ENCODE results near the gene ZFP1. TPM values are rescaled to one million over a fixed set of nuclear protein-coding genes. Genes with fewer than 3 reads are reported as not detected.

Gene ZFP1
- total RNA-seq, 2 experiments from 2014 or later = 23.9 to 25.0 TPM

DNA sequence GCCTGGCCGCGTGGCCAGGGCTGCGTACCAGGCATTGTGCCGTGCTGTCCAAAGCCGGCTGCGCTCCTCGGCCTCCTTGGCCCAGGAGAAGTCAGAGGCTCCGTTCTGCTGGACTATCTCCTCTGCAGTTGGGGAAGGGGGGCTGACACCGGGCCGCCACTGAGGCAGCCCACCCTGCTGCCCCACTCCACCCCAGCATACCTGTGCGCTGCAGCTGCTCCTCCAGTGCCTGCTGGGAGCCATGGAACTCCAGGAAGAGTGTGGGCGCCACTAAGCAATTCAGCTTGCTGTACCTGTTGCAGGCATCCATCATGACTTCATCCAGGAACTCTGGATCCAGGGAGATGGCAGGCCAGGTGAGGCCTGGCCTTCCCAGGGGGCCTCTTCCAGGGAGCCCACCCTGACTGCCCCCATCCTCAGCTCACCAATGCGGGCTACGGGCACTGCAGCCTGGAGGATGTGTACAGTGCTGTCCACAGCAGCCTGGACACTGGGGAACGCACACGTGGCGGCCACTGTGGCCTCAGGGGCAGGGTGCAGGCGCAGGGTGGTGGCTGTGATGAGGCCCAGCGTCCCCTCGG is 34.7 kb upstream of the ZFP1 start:
- DNase-seq (ENCODE audit: low spot score) = no peak
- Histone ChIP-seq H2AFZ (ENCODE audit: low read length) (no peak overlapping the region), H3K9me2 (ENCODE audit: insufficient read depth, low read length) (no peaks in the 10 kb centered on the region), H3K4me2 (ENCODE audit: low read length) (no peak overlapping the region), H4K20me1 (ENCODE audit: insufficient read depth, low read length) (no peaks in the 10 kb centered on the region), H3K27ac (ENCODE audit: low read depth, low read length, poor library complexity, severe bottlenecking) (no peak overlapping the region), H3K4me1 (ENCODE audit: insufficient read depth, low read length, poor library complexity, severe bottlenecking) (peaks cover 33% of the 10 kb centered on the region), H3K4me3 (ENCODE audit: low read depth, low read length, poor library complexity, severe bottlenecking) (no peak overlapping the region), H3K79me2 (ENCODE audit: insufficient read depth, low read depth, low read length) (no peaks in the 10 kb centered on the region), H3K36me3 (ENCODE audit: insufficient read depth, low read length) (no peaks in the 10 kb centered on the region), H3K9me3 (ENCODE audit: low read length) (no peaks in the 10 kb centered on the region)
- CTCF ChIA-PET (ENCODE audit: unreplicated experiment) = no interaction called here
- POLR2A ChIA-PET = interaction anchor here (1.1 kb wide), 1 partner anchor 117 kb away, joined by 6 read pairs; no protein-coding TSS in a partner anchor
- no TSS peak for BruUV-seq (replicated peaks)
- TF ChIP-seq, protein P1, sequence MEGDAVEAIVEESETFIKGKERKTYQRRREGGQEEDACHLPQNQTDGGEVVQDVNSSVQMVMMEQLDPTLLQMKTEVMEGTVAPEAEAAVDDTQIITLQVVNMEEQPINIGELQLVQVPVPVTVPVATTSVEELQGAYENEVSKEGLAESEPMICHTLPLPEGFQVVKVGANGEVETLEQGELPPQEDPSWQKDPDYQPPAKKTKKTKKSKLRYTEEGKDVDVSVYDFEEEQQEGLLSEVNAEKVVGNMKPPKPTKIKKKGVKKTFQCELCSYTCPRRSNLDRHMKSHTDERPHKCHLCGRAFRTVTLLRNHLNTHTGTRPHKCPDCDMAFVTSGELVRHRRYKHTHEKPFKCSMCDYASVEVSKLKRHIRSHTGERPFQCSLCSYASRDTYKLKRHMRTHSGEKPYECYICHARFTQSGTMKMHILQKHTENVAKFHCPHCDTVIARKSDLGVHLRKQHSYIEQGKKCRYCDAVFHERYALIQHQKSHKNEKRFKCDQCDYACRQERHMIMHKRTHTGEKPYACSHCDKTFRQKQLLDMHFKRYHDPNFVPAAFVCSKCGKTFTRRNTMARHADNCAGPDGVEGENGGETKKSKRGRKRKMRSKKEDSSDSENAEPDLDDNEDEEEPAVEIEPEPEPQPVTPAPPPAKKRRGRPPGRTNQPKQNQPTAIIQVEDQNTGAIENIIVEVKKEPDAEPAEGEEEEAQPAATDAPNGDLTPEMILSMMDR (conservative IDR thresholded peaks at IDR 0.05; ENCODE audit: low read length) = no peak
- TF ChIP-seq EZH2phosphoT487 (IDR thresholded peaks at IDR 0.05; ENCODE audit: borderline replicate concordance, low read depth, low read length) = no peak
- intact Hi-C loops (cut with micrococcal nuclease; ENCODE audit: unreplicated experiment) = no loop called here

DNA sequence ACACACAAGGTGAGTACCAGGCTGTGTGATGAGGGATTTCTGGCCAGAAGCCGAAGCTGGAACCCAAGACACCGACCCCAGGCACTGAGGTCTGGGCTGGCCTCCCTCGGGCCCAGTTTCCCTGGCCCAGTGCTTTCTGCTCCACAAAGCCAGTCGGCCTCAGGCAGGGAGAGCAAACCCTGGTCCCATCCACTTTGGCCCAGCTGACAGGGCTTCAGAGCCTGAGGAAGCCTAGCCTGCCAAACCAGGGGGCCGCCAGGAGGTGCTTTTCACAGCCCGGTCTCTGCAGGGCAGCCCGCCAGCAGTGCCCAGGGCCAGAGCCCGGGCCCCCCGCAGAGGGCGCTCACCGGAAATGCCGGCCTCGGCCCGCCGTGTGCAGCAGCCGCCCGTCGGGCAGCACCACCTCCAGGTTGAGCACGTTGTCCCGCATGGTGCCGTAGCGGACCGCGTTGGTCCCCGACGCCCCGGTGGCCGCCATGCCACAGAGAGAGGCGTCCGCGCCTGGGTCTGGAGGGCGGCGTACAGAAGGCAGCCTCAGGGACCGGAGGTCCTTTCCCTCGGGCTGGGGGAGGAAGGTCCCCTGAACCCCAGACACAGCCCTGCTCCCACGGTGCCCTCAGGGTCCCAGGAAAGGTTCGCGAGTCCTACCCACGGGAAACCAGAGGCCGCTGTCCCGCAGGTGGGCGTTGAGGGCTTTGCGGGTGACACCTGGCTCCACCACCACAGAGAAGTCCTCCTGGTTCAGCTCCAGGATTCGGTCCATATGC is 34.0 kb upstream of the ZFP1 start:
- no peak overlapping the region for H3K4me3 ChIP-seq (ENCODE audit: low read depth, low read length, poor library complexity, severe bottlenecking)
- CTCF ChIA-PET (ENCODE audit: unreplicated experiment) = no interaction called here
- peaks cover 26% of the 10 kb centered on the region for H3K4me1 ChIP-seq (ENCODE audit: insufficient read depth, low read length, poor library complexity, severe bottlenecking)
- no peaks in the 10 kb centered on the region for H4K20me1 ChIP-seq (ENCODE audit: insufficient read depth, low read length)
- H3K9me2 ChIP-seq (ENCODE audit: insufficient read depth, low read length) = no peaks in the 10 kb centered on the region
- no peak overlapping the region for H3K4me2 ChIP-seq (ENCODE audit: low read length)
- intact Hi-C loops (cut with micrococcal nuclease; ENCODE audit: unreplicated experiment) = no loop called here
- no peaks in the 10 kb centered on the region for H3K9me3 ChIP-seq (ENCODE audit: low read length)
- no peak overlapping the region for H2AFZ ChIP-seq (ENCODE audit: low read length)
- TF ChIP-seq EZH2phosphoT487 (IDR thresholded peaks at IDR 0.05; ENCODE audit: borderline replicate concordance, low read depth, low read length) = no peak
- TF ChIP-seq, protein P1 (conservative IDR thresholded peaks at IDR 0.05; ENCODE audit: low read length) = no peak
- H3K27ac ChIP-seq (ENCODE audit: low read depth, low read length, poor library complexity, severe bottlenecking) = no peak overlapping the region
- H3K36me3 ChIP-seq (ENCODE audit: insufficient read depth, low read length) = no peaks in the 10 kb centered on the region
- DNase-seq (ENCODE audit: low spot score) = no peak
- BruUV-seq (replicated peaks) = no TSS peak
- no peaks in the 10 kb centered on the region for H3K79me2 ChIP-seq (ENCODE audit: insufficient read depth, low read depth, low read length)
- POLR2A ChIA-PET = no interaction called here
